Muscle layer of colon (tissue), 2 donors: Measurements from ENCODE around the gene GTF2A1.

Experiments used
- H3K27ac ChIP-seq: one replicate; pipeline ENCODE4 v1.7.0; 2013; ENCODE audit warnings: low read depth, mild to moderate bottlenecking, low read length, moderate library complexity
- H3K27me3 ChIP-seq, 2 donors: one replicate each; pipeline ENCODE4 v1.7.0; 2013; ENCODE audit warnings: low read length in 2 of 2, mild to moderate bottlenecking in 2 of 2; ENCODE audit not compliant: insufficient read depth in 2 of 2, control insufficient read depth in 1 of 2
- H3K36me3 ChIP-seq: one replicate; pipeline ENCODE4 v1.7.0; 2013; ENCODE audit warnings: mild to moderate bottlenecking, low read length; ENCODE audit not compliant: insufficient read depth
- H3K4me1 ChIP-seq: one replicate; pipeline ENCODE4 v1.7.0; 2013; ENCODE audit warnings: mild to moderate bottlenecking, low read length; ENCODE audit not compliant: insufficient read depth
- H3K4me3 ChIP-seq, 2 donors: one replicate each; pipeline ENCODE4 v1.7.0; 2013; ENCODE audit warnings: low read length in 2 of 2, low read depth in 1 of 2, mild to moderate bottlenecking in 1 of 2, moderate library complexity in 1 of 2
- H3K9ac ChIP-seq: one replicate; pipeline ENCODE4 v1.7.0; 2013; ENCODE audit warnings: low read length
- H3K9me3 ChIP-seq: one replicate; pipeline ENCODE4 v1.7.0; 2013; ENCODE audit warnings: mild to moderate bottlenecking, low read length
- donor health status: abdominal sarcoma.
- donor health status: Adenocarcinoma of cecum.

The GTF2A1 gene

GRCh38 chr14:81125536-81125935, 95.2 kb downstream of the GTF2A1 start:
- no peaks in the 10 kb centered on the region for H3K27me3 ChIP-seq
- H3K27ac ChIP-seq, result no peak overlapping the region
- no peak overlapping the region for H3K4me3 ChIP-seq
- no peak overlapping the region for H3K9ac ChIP-seq
- H3K4me1 ChIP-seq, result no peaks in the 10 kb centered on the region
- H3K36me3 ChIP-seq, result no peaks in the 10 kb centered on the region
- H3K9me3 ChIP-seq, result no peaks in the 10 kb centered on the region
